Measurements from ENCODE around the gene NUDCD3. TPM values are rescaled to one million over a fixed set of nuclear protein-coding genes. Genes with fewer than 3 reads are reported as not detected.
"Not testable (repeated sequence)": the region's sequence is repeated elsewhere in the genome, so short reads cannot be mapped to it uniquely, and the experiment has no call there.

Gene NUDCD3
- total RNA-seq, 1 donor from 2014 or later: 88.2 TPM

GRCh38 chr7:44447874-44448425, 42.5 kb downstream of the NUDCD3 start:
- no peak for DNase-seq

GRCh38 chr7:44445986-44446671, 44.3 kb downstream of the NUDCD3 start:
- DNase-seq: peak; percentile 22

- DNase-seq: no peak
These were observed 49.4 kb downstream of the NUDCD3 start for GRCh38 chr7:44441079-44441478.

- no peak for DNase-seq
These were observed 49.8 kb downstream of the NUDCD3 start for GRCh38 chr7:44440577-44441078.

GRCh38 chr7:44439926-44440325, 50.5 kb downstream of the NUDCD3 start:
- no peak for DNase-seq

- no peak for DNase-seq
These were observed 51.6 kb downstream of the NUDCD3 start for GRCh38 chr7:44438816-44439215.

- DNase-seq: no peak
These were observed 56.3 kb downstream of the NUDCD3 start for GRCh38 chr7:44434201-44434600.

- no peak for DNase-seq
These were observed 57.0 kb downstream of the NUDCD3 start for GRCh38 chr7:44433255-44434022.

GRCh38 chr7:44432381-44432977, 58.0 kb downstream of the NUDCD3 start:
- DNase-seq: no peak

- DNase-seq: no peak
These were observed 59.3 kb downstream of the NUDCD3 start for GRCh38 chr7:44431091-44431608.

GRCh38 chr7:44430054-44430453, 60.4 kb downstream of the NUDCD3 start:
- DNase-seq: no peak

- not testable (repeated sequence) for DNase-seq
These were observed 65.7 kb downstream of the NUDCD3 start for GRCh38 chr7:44424762-44425161.

- DNase-seq: no peak
These were observed 73.5 kb downstream of the NUDCD3 start for GRCh38 chr7:44416941-44417340.

GRCh38 chr7:44415510-44415909, 74.9 kb downstream of the NUDCD3 start:
- DNase-seq: no peak

GRCh38 chr7:44415047-44415446, 75.4 kb downstream of the NUDCD3 start:
- no peak for DNase-seq

- DNase-seq: no peak
These were observed 79.2 kb downstream of the NUDCD3 start for GRCh38 chr7:44411306-44411705.

- peak; percentile 45 for DNase-seq
These were observed 81.9 kb downstream of the NUDCD3 start for GRCh38 chr7:44408596-44408995.

- DNase-seq: no peak
These were observed 86.7 kb downstream of the NUDCD3 start for GRCh38 chr7:44403775-44404174.

GRCh38 chr7:44403176-44403759, 87.2 kb downstream of the NUDCD3 start:
- DNase-seq: no peak

- no peak for DNase-seq
These were observed 87.9 kb downstream of the NUDCD3 start for GRCh38 chr7:44402401-44403060.

GRCh38 chr7:44401692-44402091, 88.8 kb downstream of the NUDCD3 start:
- no peak for DNase-seq
